Measurements from ENCODE around the gene KMT5C. TPM values are rescaled to one million over a fixed set of nuclear protein-coding genes. Genes with fewer than 3 reads are reported as not detected.

KMT5C gene
- total and polyA plus RNA-seq, 10 of the 15 experiments (the other 5 are each of a cell fraction or from before 2014, with no cell fraction given) = 0.20 to 15.8 (median 4.3) TPM; not detected in 1

- no peak for TF ChIP-seq ZBTB11 (CRISPR knock-in tag; IDR thresholded peaks at IDR 0.05)
- TF ChIP-seq HSF1 (IDR thresholded peaks at IDR 0.05; ENCODE audit: low read depth, low read length) = no peak
- TF ChIP-seq CEBPB (IDR thresholded peaks at IDR 0.05; ENCODE audit: borderline replicate concordance in 1 of 2, low read depth in 2 of 2, low read length in 2 of 2) = no peak
- TF ChIP-seq RCOR1 (conservative IDR thresholded peaks at IDR 0.05; ENCODE audit: low read depth, low read length) = no peak
- TF ChIP-seq NBN (IDR thresholded peaks at IDR 0.05) = no peak
- TF ChIP-seq RAD51 (IDR thresholded peaks at IDR 0.05) = no peak
- peak; percentile 81 for TF ChIP-seq ZBTB33 (IDR thresholded peaks at IDR 0.05)
- no peak for TF ChIP-seq TCF3 (IDR thresholded peaks at IDR 0.05; ENCODE audit: borderline replicate concordance, insufficient read depth, low read depth, low read length)
- TF ChIP-seq MTA3 (IDR thresholded peaks at IDR 0.05; ENCODE audit: borderline replicate concordance, low read length) = no peak
- 0 out of 2 replicates have a peak, but pooled peaks have one; percentile 19 for TF ChIP-seq YY1 (IDR thresholded peaks at IDR 0.05; ENCODE audit: low read depth, low read length)
- no peak for TF ChIP-seq RBBP5 (conservative IDR thresholded peaks at IDR 0.05)
- no peak for TF ChIP-seq ZNF592 (IDR thresholded peaks at IDR 0.05)
- no peak for TF ChIP-seq SRF (IDR thresholded peaks at IDR 0.05; ENCODE audit: low read depth in 2 of 2, low read length in 2 of 2)
- no peak for TF ChIP-seq NR2F1 (conservative IDR thresholded peaks at IDR 0.05)
- TF ChIP-seq CREM (IDR thresholded peaks at IDR 0.05; ENCODE audit: low read depth) = peak; percentile 76
- TF ChIP-seq PAX5 (IDR thresholded peaks at IDR 0.05; ENCODE audit: borderline replicate concordance, low read depth, low read length) = no peak
Observed at GRCh38 chr19:55304279-55304978, 35.2 kb upstream of the KMT5C start (continued).
